Measurements from ENCODE around the gene NNMT. TPM values are rescaled to one million over a fixed set of nuclear protein-coding genes. Genes with fewer than 3 reads are reported as not detected.

NNMT gene
- polyA plus RNA-seq, 1 of the 3 experiments (the other 2 are of a cell fraction) = 84.6 TPM

- Histone ChIP-seq H3K4me1 (ENCODE audit: control insufficient read depth in 1 of 2, insufficient read depth in 2 of 2, low read depth in 1 of 2, low read length in 1 of 2) (no peaks in the 10 kb centered on the region), H3K4me3 (ENCODE audit: low read depth in 2 of 2, low read length in 1 of 2) (no peak overlapping the region), H3K9me3 (no peaks in the 10 kb centered on the region), H3K4me2 (no peak overlapping the region), H4K20me1 (ENCODE audit: insufficient read depth) (no peaks in the 10 kb centered on the region), H3F3A (replicated peaks; ENCODE audit: insufficient read depth) (no peaks in the 10 kb centered on the region), H3K27ac (ENCODE audit: low read depth in 2 of 2, low read length in 1 of 2) (no peak overlapping the region), H3K9me2 (no peaks in the 10 kb centered on the region), H2AFZ (ENCODE audit: low read depth) (no peak overlapping the region), H3K36me3 (replicated peaks in 1 of 2; ENCODE audit: control insufficient read depth in 1 of 2, insufficient read depth in 2 of 2, low read length in 1 of 2) (no peaks in the 10 kb centered on the region), H3K27me3 (ENCODE audit: insufficient read depth) (peaks cover 56% of the 10 kb centered on the region), H3K79me2 (ENCODE audit: insufficient read depth) (no peaks in the 10 kb centered on the region), H3K9ac (no peak overlapping the region)
- CTCF ChIA-PET = interaction anchor here (1.0 to 15.2 kb wide), 3 partner anchors 14 to 280 kb away, joined by 3 to 143 read pairs (median 4); no protein-coding TSS in a partner anchor
- WGBS (ENCODE audit: low lambda C conversion rate) = 19% methylated on average over 3 of the region's 3 CpGs
- DNase-seq = no peak
- POLR2A ChIA-PET = no interaction called here
- TF ChIP-seq USF2 (IDR thresholded peaks at IDR 0.05; ENCODE audit: borderline replicate concordance, low read depth, low read length) (no peak), MEF2A (IDR thresholded peaks at IDR 0.05; ENCODE audit: borderline replicate concordance, low read depth) (no peak), RAD21 (IDR thresholded peaks at IDR 0.05; ENCODE audit: low read length) (no peak), USF1 (IDR thresholded peaks at IDR 0.05; ENCODE audit: borderline replicate concordance, low read depth) (no peak), MAX (IDR thresholded peaks at IDR 0.05; ENCODE audit: low read depth) (no peak)
Measured at GRCh38 chr11:114274637-114275036, 21.6 kb upstream of the NNMT start.

- no peaks in the 10 kb centered on the region for H3K79me2 ChIP-seq (ENCODE audit: insufficient read depth)
- H2AFZ ChIP-seq (ENCODE audit: low read depth) = no peak overlapping the region
- no peak for DNase-seq
- WGBS (ENCODE audit: low lambda C conversion rate) = 13% methylated on average over 3 of the region's 3 CpGs
- ChIA-PET POLR2A (no interaction called here), CTCF (interaction anchor here (1.7 to 15.2 kb wide), 2 partner anchors 15 to 280 kb away, joined by 4 to 143 read pairs; no protein-coding TSS in a partner anchor)
- H3K27me3 ChIP-seq (ENCODE audit: insufficient read depth) = peaks cover 54% of the 10 kb centered on the region; the same call in 1 of the 2 replicates
- H4K20me1 ChIP-seq (ENCODE audit: insufficient read depth) = no peaks in the 10 kb centered on the region
- H3K36me3 ChIP-seq (replicated peaks in 1 of 2; ENCODE audit: control insufficient read depth in 1 of 2, insufficient read depth in 2 of 2, low read length in 1 of 2) = no peaks in the 10 kb centered on the region
- no peak for TF ChIP-seq EZH2phosphoT487 (IDR thresholded peaks at IDR 0.05; ENCODE audit: borderline replicate concordance, low read depth)
- no peak for TF ChIP-seq CHD2 (IDR thresholded peaks at IDR 0.05; ENCODE audit: low read length, partially characterized antibody)
- no peak for TF ChIP-seq FOXJ3 (CRISPR knock-in tag; IDR thresholded peaks at IDR 0.05)
- TF ChIP-seq MAX (IDR thresholded peaks at IDR 0.05; ENCODE audit: low read depth) = no peak
- no peak for TF ChIP-seq RCOR1 (IDR thresholded peaks at IDR 0.05; ENCODE audit: low read length)
- TF ChIP-seq NFIC (IDR thresholded peaks at IDR 0.05; ENCODE audit: borderline replicate concordance) = no peak
- TF ChIP-seq EP300 (IDR thresholded peaks at IDR 0.05; ENCODE audit: borderline replicate concordance in 1 of 2, low read depth in 1 of 2, low read length in 1 of 2) = no peak
- no peak for TF ChIP-seq RXRA (IDR thresholded peaks at IDR 0.05; ENCODE audit: borderline replicate concordance, low read depth)
- no peak overlapping the region for H3K9ac ChIP-seq
- H3F3A ChIP-seq (replicated peaks; ENCODE audit: insufficient read depth) = no peaks in the 10 kb centered on the region
- H3K27ac ChIP-seq (ENCODE audit: low read depth in 2 of 2, low read length in 1 of 2) = no peak overlapping the region
- H3K4me2 ChIP-seq = no peak overlapping the region
- no peak overlapping the region for H3K4me3 ChIP-seq (ENCODE audit: low read depth in 2 of 2, low read length in 1 of 2)
- H3K9me2 ChIP-seq = no peaks in the 10 kb centered on the region
- no peaks in the 10 kb centered on the region for H3K4me1 ChIP-seq (ENCODE audit: control insufficient read depth in 1 of 2, insufficient read depth in 2 of 2, low read depth in 1 of 2, low read length in 1 of 2)
- no peaks in the 10 kb centered on the region for H3K9me3 ChIP-seq
Measured at GRCh38 chr11:114275280-114275679, 20.9 kb upstream of the NNMT start.
